ENCODE results near the gene AKR1E2. TPM values are rescaled to one million over a fixed set of nuclear protein-coding genes. Genes with fewer than 3 reads are reported as not detected.

The AKR1E2 gene
- total and polyA plus RNA-seq, 9 of the 15 experiments (the other 6 are each of a cell fraction or from before 2014, with no cell fraction given): 4.2 to 16.6 (median 9.8) TPM

DNA sequence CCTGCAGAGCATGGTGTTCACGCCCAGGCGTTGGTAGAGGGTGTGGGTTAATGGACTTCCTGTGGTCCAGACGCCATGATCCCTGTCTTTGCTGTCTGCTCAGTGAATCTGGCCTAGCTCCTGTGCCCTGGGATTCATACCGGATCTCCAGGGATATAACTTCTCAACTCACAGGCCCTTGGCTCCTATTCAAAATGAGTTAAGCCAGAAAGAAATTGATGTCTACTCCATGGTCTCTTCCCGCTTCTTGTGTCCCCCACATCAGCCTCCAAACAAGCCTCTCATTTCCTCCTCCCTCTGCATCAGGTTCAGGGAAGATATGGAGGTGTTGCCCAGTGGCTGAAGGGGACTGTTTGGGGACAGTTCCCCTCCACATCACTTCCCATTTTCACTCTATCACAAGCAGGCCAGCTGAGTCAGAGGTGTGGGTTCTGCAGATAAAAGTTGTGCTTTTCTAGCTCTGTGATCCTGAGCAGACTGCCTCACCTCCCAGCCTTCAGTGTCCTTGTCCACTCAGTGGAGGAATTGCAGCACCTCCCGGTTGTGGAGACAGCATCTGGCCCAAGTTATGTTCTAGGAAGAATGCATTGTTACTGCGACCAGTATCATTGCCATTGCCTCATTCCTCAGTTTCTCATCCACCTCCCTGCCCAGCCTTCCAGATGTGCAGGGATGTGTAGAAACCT is 22.5 kb downstream of the AKR1E2 start (continued):
- TF ChIP-seq ZNF253 (CRISPR knock-in tag; conservative IDR thresholded peaks at IDR 0.05) (no peak), ZKSCAN8 (CRISPR knock-in tag; IDR thresholded peaks at IDR 0.05) (no peak), GABPB1 (CRISPR knock-in tag; IDR thresholded peaks at IDR 0.05) (0 out of 2 replicates have a peak, but pooled peaks have one; percentile 22), HCFC1 (IDR thresholded peaks at IDR 0.05; ENCODE audit: low read depth, low read length) (no peak), MED1 (CRISPR knock-in tag; IDR thresholded peaks at IDR 0.05; ENCODE audit: borderline replicate concordance) (no peak), POLR2AphosphoS2 (IDR thresholded peaks at IDR 0.05; ENCODE audit: low read length) (no peak), THRAP3 (IDR thresholded peaks at IDR 0.05; ENCODE audit: borderline replicate concordance) (no peak), CREM (IDR thresholded peaks at IDR 0.05; ENCODE audit: low read depth) (no peak; the same call in 1 of the 2 replicates), KLF1 (tag; IDR thresholded peaks at IDR 0.05) (no peak), ETV6 (IDR thresholded peaks at IDR 0.05; ENCODE audit: borderline replicate concordance in 1 of 2, low read depth in 2 of 2, low read length in 1 of 2) (no peak; a peak in 1 of 4 replicates), ETV6 (CRISPR knock-in tag; IDR thresholded peaks at IDR 0.05; ENCODE audit: borderline replicate concordance) (no peak), CBFA2T2 (conservative IDR thresholded peaks at IDR 0.05) (peak; percentile 94), ZNF174 (CRISPR knock-in tag; IDR thresholded peaks at IDR 0.05) (no peak), FOXA1 (IDR thresholded peaks at IDR 0.05; ENCODE audit: borderline replicate concordance) (no peak), ZNF282 (CRISPR knock-in tag; IDR thresholded peaks at IDR 0.05) (no peak), NR1H2 (CRISPR knock-in tag; IDR thresholded peaks at IDR 0.05) (no peak), ZFPM2 (CRISPR knock-in tag; IDR thresholded peaks at IDR 0.05) (no peak), TGIF2 (CRISPR knock-in tag; IDR thresholded peaks at IDR 0.05) (no peak)
- TF ChIP-seq, protein P1, sequence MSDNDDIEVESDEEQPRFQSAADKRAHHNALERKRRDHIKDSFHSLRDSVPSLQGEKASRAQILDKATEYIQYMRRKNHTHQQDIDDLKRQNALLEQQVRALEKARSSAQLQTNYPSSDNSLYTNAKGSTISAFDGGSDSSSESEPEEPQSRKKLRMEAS (CRISPR knock-in tag; IDR thresholded peaks at IDR 0.05): peak; percentile 22; the same call in 1 of the 2 replicates
- TF ChIP-seq, protein P2, sequence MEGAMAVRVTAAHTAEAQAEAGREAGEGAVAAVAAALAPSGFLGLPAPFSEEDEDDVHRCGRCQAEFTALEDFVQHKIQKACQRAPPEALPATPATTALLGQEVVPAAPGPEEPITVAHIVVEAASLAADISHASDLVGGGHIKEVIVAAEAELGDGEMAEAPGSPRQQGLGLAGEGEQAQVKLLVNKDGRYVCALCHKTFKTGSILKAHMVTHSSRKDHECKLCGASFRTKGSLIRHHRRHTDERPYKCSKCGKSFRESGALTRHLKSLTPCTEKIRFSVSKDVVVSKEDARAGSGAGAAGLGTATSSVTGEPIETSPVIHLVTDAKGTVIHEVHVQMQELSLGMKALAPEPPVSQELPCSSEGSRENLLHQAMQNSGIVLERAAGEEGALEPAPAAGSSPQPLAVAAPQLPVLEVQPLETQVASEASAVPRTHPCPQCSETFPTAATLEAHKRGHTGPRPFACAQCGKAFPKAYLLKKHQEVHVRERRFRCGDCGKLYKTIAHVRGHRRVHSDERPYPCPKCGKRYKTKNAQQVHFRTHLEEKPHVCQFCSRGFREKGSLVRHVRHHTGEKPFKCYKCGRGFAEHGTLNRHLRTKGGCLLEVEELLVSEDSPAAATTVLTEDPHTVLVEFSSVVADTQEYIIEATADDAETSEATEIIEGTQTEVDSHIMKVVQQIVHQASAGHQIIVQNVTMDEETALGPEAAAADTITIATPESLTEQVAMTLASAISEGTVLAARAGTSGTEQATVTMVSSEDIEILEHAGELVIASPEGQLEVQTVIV (CRISPR knock-in tag; IDR thresholded peaks at IDR 0.05; ENCODE audit: borderline replicate concordance): no peak
- TF ChIP-seq, protein P3, sequence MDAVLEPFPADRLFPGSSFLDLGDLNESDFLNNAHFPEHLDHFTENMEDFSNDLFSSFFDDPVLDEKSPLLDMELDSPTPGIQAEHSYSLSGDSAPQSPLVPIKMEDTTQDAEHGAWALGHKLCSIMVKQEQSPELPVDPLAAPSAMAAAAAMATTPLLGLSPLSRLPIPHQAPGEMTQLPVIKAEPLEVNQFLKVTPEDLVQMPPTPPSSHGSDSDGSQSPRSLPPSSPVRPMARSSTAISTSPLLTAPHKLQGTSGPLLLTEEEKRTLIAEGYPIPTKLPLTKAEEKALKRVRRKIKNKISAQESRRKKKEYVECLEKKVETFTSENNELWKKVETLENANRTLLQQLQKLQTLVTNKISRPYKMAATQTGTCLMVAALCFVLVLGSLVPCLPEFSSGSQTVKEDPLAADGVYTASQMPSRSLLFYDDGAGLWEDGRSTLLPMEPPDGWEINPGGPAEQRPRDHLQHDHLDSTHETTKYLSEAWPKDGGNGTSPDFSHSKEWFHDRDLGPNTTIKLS (IDR thresholded peaks at IDR 0.05; ENCODE audit: borderline replicate concordance, low read depth): peak; percentile 72; the same call in 1 of the 2 replicates
- TF ChIP-seq, protein P4, sequence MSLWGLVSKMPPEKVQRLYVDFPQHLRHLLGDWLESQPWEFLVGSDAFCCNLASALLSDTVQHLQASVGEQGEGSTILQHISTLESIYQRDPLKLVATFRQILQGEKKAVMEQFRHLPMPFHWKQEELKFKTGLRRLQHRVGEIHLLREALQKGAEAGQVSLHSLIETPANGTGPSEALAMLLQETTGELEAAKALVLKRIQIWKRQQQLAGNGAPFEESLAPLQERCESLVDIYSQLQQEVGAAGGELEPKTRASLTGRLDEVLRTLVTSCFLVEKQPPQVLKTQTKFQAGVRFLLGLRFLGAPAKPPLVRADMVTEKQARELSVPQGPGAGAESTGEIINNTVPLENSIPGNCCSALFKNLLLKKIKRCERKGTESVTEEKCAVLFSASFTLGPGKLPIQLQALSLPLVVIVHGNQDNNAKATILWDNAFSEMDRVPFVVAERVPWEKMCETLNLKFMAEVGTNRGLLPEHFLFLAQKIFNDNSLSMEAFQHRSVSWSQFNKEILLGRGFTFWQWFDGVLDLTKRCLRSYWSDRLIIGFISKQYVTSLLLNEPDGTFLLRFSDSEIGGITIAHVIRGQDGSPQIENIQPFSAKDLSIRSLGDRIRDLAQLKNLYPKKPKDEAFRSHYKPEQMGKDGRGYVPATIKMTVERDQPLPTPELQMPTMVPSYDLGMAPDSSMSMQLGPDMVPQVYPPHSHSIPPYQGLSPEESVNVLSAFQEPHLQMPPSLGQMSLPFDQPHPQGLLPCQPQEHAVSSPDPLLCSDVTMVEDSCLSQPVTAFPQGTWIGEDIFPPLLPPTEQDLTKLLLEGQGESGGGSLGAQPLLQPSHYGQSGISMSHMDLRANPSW (CRISPR knock-in tag; IDR thresholded peaks at IDR 0.05): no peak
